HepG2 (cell line): ENCODE measurements around the gene GJB6. TPM values are rescaled to one million over a fixed set of nuclear protein-coding genes. Genes with fewer than 3 reads are reported as not detected.

Experiments
- ATAC-seq: fragments of 200-7000 bp; cut with Tn5 transposase; 3 replicates; pipeline ENCODE4 v1.9.1; 2020; ENCODE audit warnings: mild to moderate bottlenecking, moderate library complexity
- BruUV-seq: library from RNA; stranded (reverse); fragments of 400-500 nt; replicated peaks from 2 replicates; lab custom pipeline; 2021; lab: Mats Ljungman, UMichigan
- CTCF ChIA-PET: fragments of 300-600 bp; formaldehyde crosslinking; extraction: SDS; loops from one replicate; lab custom pipeline; 2021; ENCODE audit warnings: low total read pairs, inconsistent platforms, low intra/inter-chr PET ratio; lab: Yijun Ruan, JAX
- POLR2A ChIA-PET: fragments of 350-600 bp; sonication (Branson Sonifier 250); formaldehyde crosslinking; loops from one replicate; lab custom pipeline; 2020; ENCODE audit warnings: antibody characterized with exemption, inconsistent platforms; lab: Yijun Ruan, JAX
- DNase-seq: peaks from one replicate; pipeline ENCODE4 v3.0.0-alpha.2; 2015; ENCODE audit warnings: low spot score
- FAIRE-seq: peaks from 3 replicates; lab custom pipeline; 2011; peaks lifted over from hg19 to GRCh38; lab: Jason Lieb, UNC
- H2AFZ ChIP-seq: one replicate; pipeline ENCODE4 v1.6.1; 2011; ENCODE audit warnings: low read length, inconsistent platforms
- H3K27ac ChIP-seq: fragments of 300-600 bp; 3 replicates; pipeline ENCODE4 v1.8.0; 2011; ENCODE audit warnings: mixed run types, mild to moderate bottlenecking, mixed read lengths, low read length, inconsistent platforms; ENCODE audit not compliant: insufficient read depth; ENCODE audit errors: extremely low read length
- H3K27me3 ChIP-seq, 2 experiments: fragments of 200-600 bp in 1 of 2; 2 replicates in 1 of 2; 3 replicates in 1 of 2; pipeline versions ENCODE4 v1.6.0 to v1.8.0; 2011; ENCODE audit warnings: low read length in 2 of 2, mild to moderate bottlenecking in 2 of 2, moderate library complexity in 2 of 2, inconsistent platforms in 1 of 2; ENCODE audit not compliant: insufficient read depth in 2 of 2, control insufficient read depth in 1 of 2
- H3K36me3 ChIP-seq, 2 experiments: fragments of 200-600 bp in 1 of 2; replicated peaks in 1 of 2; 2 replicates in 1 of 2; 3 replicates in 1 of 2; pipeline versions ENCODE4 v1.5.1 to v1.8.0; 2011; ENCODE audit warnings: low read length in 2 of 2, inconsistent platforms in 1 of 2; ENCODE audit not compliant: insufficient read depth in 2 of 2, control insufficient read depth in 1 of 2
- H3K4me1 ChIP-seq: 2 replicates; pipeline ENCODE4 v1.5.1; 2012; ENCODE audit warnings: low read length, inconsistent platforms; ENCODE audit not compliant: insufficient read depth
- H3K4me2 ChIP-seq: 2 replicates; pipeline ENCODE4 v1.6.0; 2011; ENCODE audit warnings: low read depth, low read length, inconsistent platforms
- H3K4me3 ChIP-seq, 3 experiments: fragments of 200-600 bp in 1 of 3; sonication (generic), shearing (Covaris generic) in 1 of 3; replicated peaks in 1 of 3; 2 replicates each; pipeline ENCODE4 v1.5.1; 2011 to 2016; ENCODE audit warnings: low read length in 3 of 3, inconsistent platforms in 2 of 3, low read depth in 2 of 3, mild to moderate bottlenecking in 2 of 3, control low read depth in 1 of 3, mixed read lengths in 1 of 3; ENCODE audit not compliant: insufficient read depth in 1 of 3
- H3K79me2 ChIP-seq: one replicate; pipeline ENCODE4 v1.6.1; 2011; ENCODE audit warnings: low read length, inconsistent platforms; ENCODE audit not compliant: insufficient read depth
- H3K9ac ChIP-seq: 2 replicates; pipeline ENCODE4 v1.6.0; 2011; ENCODE audit warnings: mild to moderate bottlenecking, low read depth, low read length, inconsistent platforms; ENCODE audit not compliant: insufficient read depth
- H3K9me3 ChIP-seq: 2 replicates; pipeline ENCODE4 v1.5.1; 2012; ENCODE audit warnings: mild to moderate bottlenecking, low read length
- H4K20me1 ChIP-seq: 2 replicates; pipeline ENCODE4 v1.6.0; 2011; ENCODE audit warnings: inconsistent platforms, mild to moderate bottlenecking, low read length, moderate library complexity; ENCODE audit not compliant: insufficient read depth
- HNF1A ChIP-seq, 2 experiments: sonication (generic) in 1 of 2; formaldehyde crosslinking in 1 of 2; IDR thresholded peaks; 2 replicates each; pipeline versions ENCODE4 v1.4.0 to v1.6.1; 2016 to 2020; ENCODE audit warnings: borderline replicate concordance in 1 of 2, low read depth in 1 of 2, mild to moderate bottlenecking in 1 of 2, missing genetic modification reagents in 1 of 2
- HNRNPUL1 ChIP-seq: fragments of 200-400 bp; formaldehyde crosslinking; IDR thresholded peaks from 2 replicates; pipeline ENCODE4 v1.6.1; 2017; ENCODE audit warnings: low read depth, mild to moderate bottlenecking, low read length, moderate library complexity
- PPARG ChIP-seq: conservative IDR thresholded peaks from 2 replicates; pipeline ENCODE4 v1.6.1; 2016; ENCODE audit warnings: missing biosample characterization, missing genetic modification reagents
- ZNF12 ChIP-seq: sonication (generic); formaldehyde crosslinking; IDR thresholded peaks from 2 replicates; pipeline ENCODE4 v1.5.0; 2020; ENCODE audit warnings: missing genetic modification reagents
- WGBS: methylation state at CpG from one replicate; pipeline ENCODE4 v1.1.6; 2017; ENCODE audit warnings: low lambda C conversion rate; 5-methylcytosine and 5-hydroxymethylcytosine counted together
- in situ Hi-C: cut with HindIII; loops from 2 replicates; pipeline ENCODE4 v1.10.0; 2017; ENCODE audit warnings: low pct_unique_long_range_greater_than_20kb; ENCODE audit not compliant: extremely low pct_ligation_motif_present
- intact Hi-C: fragments of 100-400 bp; cut with micrococcal nuclease; formaldehyde crosslinking; loops from one replicate; pipeline ENCODE4 v1.10.0; 2022; ENCODE audit not compliant: unreplicated experiment
- polyA plus RNA-seq, 8 experiments: library from polyadenylated mRNA; depleted of rRNA in 3 of 8; stranded (reverse) in 7 of 8; unstranded in 1 of 8; fragments of >200 nt; fragmentation: Illumina TruSeq in 4 of 8; extraction: Trizol in 4 of 8; gene quantifications; 2 replicates each; pipeline versions ENCODE4 v1.2.1 to v1.2.3, GENCODE V29; 2011 to 2016; ENCODE audit warnings: low read depth in 4 of 8, missing spikeins in 1 of 8, mixed read lengths in 1 of 8; ENCODE audit not compliant: insufficient read depth in 1 of 8
- total RNA-seq, 5 experiments: library from RNA; depleted of rRNA; stranded (reverse); fragments of >200 nt; fragmentation: Illumina TruSeq; extraction: Trizol; gene quantifications; 2 replicates each; pipeline ENCODE4 v1.2.3, GENCODE V29; 2016; ENCODE audit warnings: low read depth in 1 of 5

Gene GJB6
- total and polyA plus RNA-seq, 2 of the 13 experiments (the other 11 are each of a cell fraction or from before 2014, with no cell fraction given): not detected

DNA sequence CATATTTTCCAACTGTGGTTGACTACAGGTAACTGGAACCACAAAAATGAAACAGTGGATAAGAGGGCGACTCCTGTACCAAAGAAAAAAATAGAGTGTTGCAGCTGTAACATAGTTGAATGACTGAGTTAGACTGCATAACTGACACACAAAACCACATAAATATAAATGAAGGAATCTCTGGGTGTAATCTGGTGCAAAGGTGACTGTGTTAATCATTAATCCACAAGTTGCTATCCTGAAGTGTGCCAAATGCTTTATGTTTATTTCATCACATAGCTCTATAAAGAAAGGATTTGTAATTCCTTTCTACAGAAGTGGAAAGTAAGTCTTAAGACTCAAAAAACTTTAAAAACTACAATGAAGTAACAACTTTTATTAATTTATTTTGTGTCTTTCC lies 33.3 kb downstream of the GJB6 start:
- in situ Hi-C loops (loop anchor here (10.0 kb wide), 1 partner anchor 96 kb away; no protein-coding TSS in a partner anchor), intact Hi-C loops (loop anchor here (5.0 kb wide), 3 partner anchors 109 to 724 kb away; no protein-coding TSS in a partner anchor)
- Histone ChIP-seq H3K4me1 (peaks cover 23% of the 10 kb centered on the region), H2AFZ (no peak overlapping the region), H4K20me1 (no peaks in the 10 kb centered on the region; the same call in 1 of the 2 replicates), H3K79me2 (no peaks in the 10 kb centered on the region), H3K27ac (no peak overlapping the region), H3K9me3 (no peaks in the 10 kb centered on the region), H3K9ac (no peak overlapping the region), H3K4me3 (no peak overlapping the region), H3K4me2 (peak overlapping the region; percentile 33), H3K36me3 (no peaks in the 10 kb centered on the region), H3K27me3 (peaks cover 2 to 17% of the 10 kb centered on the region in 2 experiments; a peak in 4 of 5 replicates)
- 6% methylated on average over 1 of the region's 1 CpG for WGBS
- CTCF ChIA-PET: no interaction called here
- peak; percentile 43; the same call in 1 of the 3 replicates for ATAC-seq
- POLR2A ChIA-PET: no interaction called here
- no peak for FAIRE-seq
- BruUV-seq: no TSS peak
- 0 out of 2 replicates have a peak, but pooled peaks have one; percentile 22 for TF ChIP-seq PPARG (CRISPR knock-in tag)
- 0 out of 2 replicates have a peak, but pooled peaks have one; percentile 25 for TF ChIP-seq HNF1A (IDR thresholded peaks at IDR 0.05; ENCODE audit: low read depth)
- TF ChIP-seq HNF1A (CRISPR knock-in tag; IDR thresholded peaks at IDR 0.05; ENCODE audit: borderline replicate concordance): no peak
- TF ChIP-seq ZNF12: no peak
- peak; percentile 83 for TF ChIP-seq HNRNPUL1
- DNase-seq: peak; percentile 38
